Lung (tissue), 12 donors: Measurements from ENCODE around the gene ZNF69. TPM values are rescaled to one million over a fixed set of nuclear protein-coding genes. Genes with fewer than 3 reads are reported as not detected.
"Not testable (repeated sequence)": the region's sequence is repeated elsewhere in the genome, so short reads cannot be mapped to it uniquely, and the experiment has no call there.

Source experiments
- ATAC-seq: fragments of 200-7000 bp; cut with Tn5 transposase; one replicate; pipeline ENCODE4 v1.9.1; 2020; ENCODE audit warnings: moderate number of reproducible peaks; ENCODE audit not compliant: insufficient read depth, low FRiP score
- DNase-seq, 3 donors: peaks; one replicate each; pipeline ENCODE4 v3.0.0-alpha.2; 2013 to 2017
- H3K27ac ChIP-seq, 2 donors: one replicate each; pipeline ENCODE4 v1.5.1; 2013; ENCODE audit warnings: mild to moderate bottlenecking in 2 of 2, moderate library complexity in 2 of 2, control low read depth in 1 of 2, inconsistent platforms in 1 of 2, low read depth in 1 of 2, low read length in 1 of 2
- H3K27me3 ChIP-seq, 3 donors: one replicate each; pipeline ENCODE4 v1.5.1; 2013; ENCODE audit warnings: low read length in 2 of 3; ENCODE audit not compliant: control insufficient read depth in 3 of 3, insufficient read depth in 3 of 3
- H3K36me3 ChIP-seq, 4 donors: one replicate each; pipeline ENCODE4 v1.5.1; 2013; ENCODE audit warnings: low read length in 4 of 4, mild to moderate bottlenecking in 1 of 4, moderate library complexity in 1 of 4; ENCODE audit not compliant: control insufficient read depth in 4 of 4, insufficient read depth in 4 of 4
- H3K4me1 ChIP-seq, 5 donors: one replicate each; pipeline ENCODE4 v1.5.1; 2013; ENCODE audit warnings: low read length in 5 of 5, mild to moderate bottlenecking in 2 of 5, moderate library complexity in 1 of 5; ENCODE audit not compliant: control insufficient read depth in 5 of 5, insufficient read depth in 5 of 5
- H3K4me3 ChIP-seq: one replicate; pipeline ENCODE4 v1.5.1; 2013; ENCODE audit warnings: mild to moderate bottlenecking, control low read depth, moderate library complexity
- H3K9ac ChIP-seq, 2 donors: one replicate each; pipeline ENCODE4 v1.5.1; 2013; ENCODE audit warnings: low read length in 2 of 2, control low read depth in 1 of 2; ENCODE audit not compliant: insufficient read depth in 1 of 2
- H3K9me3 ChIP-seq, 4 donors: one replicate each; pipeline ENCODE4 v1.5.1; 2013; ENCODE audit warnings: low read length in 3 of 4, mild to moderate bottlenecking in 1 of 4, moderate library complexity in 1 of 4; ENCODE audit not compliant: control insufficient read depth in 4 of 4, insufficient read depth in 3 of 4
- whole genome bisulfite sequencing, 2 donors: extraction: QIAGEN DNeasy Blood & Tissue Kit; methylation state at CpG; one replicate each; pipeline ENCODE4 v1.1.7; 2013; 5-methylcytosine and 5-hydroxymethylcytosine counted together
- polyA plus RNA-seq, 2 donors: library from polyadenylated mRNA; stranded (reverse); fragments of 200-250 nt; gene quantifications; one replicate each; pipeline ENCODE4 v1.2.1, GENCODE V29; 2013
- total RNA-seq, 2 donors: library from RNA; depleted of rRNA in 1 of 2; stranded (reverse); fragments of >200 nt in 1 of 2; gene quantifications; one replicate each; pipeline ENCODE4 v1.2.1, GENCODE V29; 2014 to 2021
- TF ChIP-seq, protein P1 (sequence below): IDR thresholded peaks from 2 replicates; pipeline ENCODE4 v1.5.1; 2012; ENCODE audit warnings: mild to moderate bottlenecking; ENCODE audit errors: control extremely low read depth, extremely low read depth
- donor health status: control.
- donor health status: control.
- donor health status: Bipolar disorder and iron deficiency.
- donor health status: healthy.
- donor health status: DM: yes; HTN: yes; CAD: no.

The ZNF69 gene
- total and polyA plus RNA-seq, 4 donors = 2.0 to 29.1 (median 9.8) TPM

DNA sequence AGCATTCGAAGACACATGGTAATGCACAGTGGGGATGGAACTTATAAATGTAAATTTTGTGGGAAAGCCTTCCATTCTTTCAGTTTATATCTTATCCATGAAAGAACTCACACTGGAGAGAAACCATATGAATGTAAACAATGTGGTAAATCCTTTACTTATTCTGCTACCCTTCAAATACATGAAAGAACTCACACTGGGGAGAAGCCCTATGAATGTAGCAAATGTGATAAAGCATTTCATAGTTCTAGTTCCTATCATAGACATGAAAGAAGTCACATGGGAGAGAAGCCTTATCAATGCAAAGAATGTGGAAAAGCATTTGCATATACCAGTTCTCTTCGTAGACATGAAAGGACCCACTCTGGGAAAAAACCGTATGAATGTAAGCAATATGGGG is 61.1 kb downstream of the ZNF69 start:
- no peak overlapping the region for H3K9ac ChIP-seq
- WGBS, 2 donors = 94 to 99% methylated on average over 3 of the region's 3 CpGs
- no peak for ATAC-seq
- no peak overlapping the region for H3K4me3 ChIP-seq
- peaks cover 25 to 88% (median 47%) of the 10 kb centered on the region in 4 donors for H3K36me3 ChIP-seq
- H3K27ac ChIP-seq = no peak overlapping the region
- TF ChIP-seq, protein P1, sequence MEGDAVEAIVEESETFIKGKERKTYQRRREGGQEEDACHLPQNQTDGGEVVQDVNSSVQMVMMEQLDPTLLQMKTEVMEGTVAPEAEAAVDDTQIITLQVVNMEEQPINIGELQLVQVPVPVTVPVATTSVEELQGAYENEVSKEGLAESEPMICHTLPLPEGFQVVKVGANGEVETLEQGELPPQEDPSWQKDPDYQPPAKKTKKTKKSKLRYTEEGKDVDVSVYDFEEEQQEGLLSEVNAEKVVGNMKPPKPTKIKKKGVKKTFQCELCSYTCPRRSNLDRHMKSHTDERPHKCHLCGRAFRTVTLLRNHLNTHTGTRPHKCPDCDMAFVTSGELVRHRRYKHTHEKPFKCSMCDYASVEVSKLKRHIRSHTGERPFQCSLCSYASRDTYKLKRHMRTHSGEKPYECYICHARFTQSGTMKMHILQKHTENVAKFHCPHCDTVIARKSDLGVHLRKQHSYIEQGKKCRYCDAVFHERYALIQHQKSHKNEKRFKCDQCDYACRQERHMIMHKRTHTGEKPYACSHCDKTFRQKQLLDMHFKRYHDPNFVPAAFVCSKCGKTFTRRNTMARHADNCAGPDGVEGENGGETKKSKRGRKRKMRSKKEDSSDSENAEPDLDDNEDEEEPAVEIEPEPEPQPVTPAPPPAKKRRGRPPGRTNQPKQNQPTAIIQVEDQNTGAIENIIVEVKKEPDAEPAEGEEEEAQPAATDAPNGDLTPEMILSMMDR = no peak
- H3K4me1 ChIP-seq = no peaks in the 10 kb centered on the region
- no peaks in the 10 kb centered on the region for H3K27me3 ChIP-seq
- no peak for DNase-seq
- peaks cover 40 to 78% (median 57%) of the 10 kb centered on the region in 4 donors for H3K9me3 ChIP-seq

DNA sequence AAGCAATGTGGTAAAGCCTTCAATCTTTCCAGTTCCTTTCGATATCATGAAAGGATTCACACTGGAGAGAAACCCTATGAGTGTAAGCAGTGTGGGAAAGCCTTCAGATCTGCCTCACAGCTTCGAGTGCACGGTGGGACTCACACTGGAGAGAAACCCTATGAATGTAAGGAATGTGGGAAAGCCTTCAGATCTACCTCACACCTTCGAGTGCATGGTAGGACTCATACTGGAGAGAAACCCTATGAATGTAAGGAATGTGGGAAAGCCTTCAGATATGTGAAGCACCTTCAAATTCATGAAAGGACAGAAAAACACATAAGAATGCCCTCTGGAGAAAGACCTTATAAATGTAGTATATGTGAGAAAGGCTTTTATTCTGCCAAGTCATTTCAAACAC is 61.6 kb downstream of the ZNF69 start:
- Histone ChIP-seq H3K4me3 (no peak overlapping the region), H3K9me3 (peaks cover 39 to 80% (median 53%) of the 10 kb centered on the region in 4 donors), H3K4me1 (no peaks in the 10 kb centered on the region), H3K27ac (no peak overlapping the region), H3K27me3 (no peaks in the 10 kb centered on the region), H3K36me3 (peaks cover 25 to 83% (median 43%) of the 10 kb centered on the region in 4 donors), H3K9ac (no peak overlapping the region)
- no peak for ATAC-seq
- no peak for DNase-seq
- WGBS, 2 donors = 96 to 98% methylated on average over 4 of the region's 4 CpGs
- TF ChIP-seq, protein P1 = no peak

DNA sequence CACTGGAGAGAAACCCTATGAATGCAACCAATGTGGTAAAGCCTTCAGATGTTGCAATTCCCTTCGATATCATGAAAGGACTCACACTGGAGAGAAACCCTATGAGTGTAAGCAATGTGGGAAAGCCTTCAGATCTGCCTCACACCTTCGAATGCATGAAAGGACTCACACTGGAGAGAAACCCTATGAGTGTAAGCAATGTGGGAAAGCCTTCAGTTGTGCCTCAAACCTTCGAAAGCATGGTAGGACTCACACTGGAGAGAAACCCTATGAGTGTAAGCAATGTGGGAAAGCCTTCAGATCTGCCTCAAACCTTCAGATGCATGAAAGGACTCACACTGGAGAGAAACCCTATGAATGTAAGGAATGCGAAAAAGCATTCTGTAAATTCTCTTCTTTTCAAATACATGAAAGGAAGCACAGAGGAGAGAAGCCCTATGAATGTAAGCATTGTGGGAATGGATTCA is 62.1 kb downstream of the ZNF69 start:
- not testable (repeated sequence) for H3K27ac ChIP-seq, ATAC-seq, H3K4me1 ChIP-seq, H3K4me3 ChIP-seq, H3K27me3 ChIP-seq, DNase-seq, H3K9ac ChIP-seq
- WGBS, 2 donors = 97% methylated on average over 4 of the region's 4 CpGs
- peaks cover 39 to 80% (median 52%) of the 10 kb centered on the region in 4 donors for H3K9me3 ChIP-seq
- H3K36me3 ChIP-seq = peaks cover 24 to 79% (median 41%) of the 10 kb centered on the region in 4 donors

DNA sequence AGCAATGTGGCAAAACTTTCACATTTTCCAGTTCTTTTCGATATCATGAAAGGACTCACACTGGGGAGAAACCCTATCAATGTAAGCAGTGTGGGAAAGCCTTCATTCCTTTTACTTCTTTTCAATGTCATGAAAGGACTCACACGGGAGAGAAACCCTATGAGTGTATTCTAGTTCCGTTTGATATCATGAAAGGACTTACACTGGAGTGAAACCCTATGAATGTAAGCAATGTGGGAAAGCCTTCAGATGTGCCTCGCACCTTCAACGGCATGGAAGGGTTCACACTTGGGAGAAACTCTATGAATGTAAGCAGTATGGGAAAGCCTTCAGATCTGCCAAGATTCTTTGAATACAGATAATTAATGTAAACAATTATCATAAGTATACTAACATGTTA is 62.7 kb downstream of the ZNF69 start:
- TF ChIP-seq, protein P1 = no peak
- DNase-seq = no peak
- 98 to 99% methylated on average over 5 of the region's 5 CpGs for WGBS, 2 donors
- no peaks in the 10 kb centered on the region for H3K27me3 ChIP-seq
- peaks cover 36 to 74% (median 47%) of the 10 kb centered on the region in 4 donors for H3K9me3 ChIP-seq
- no peaks in the 10 kb centered on the region for H3K4me1 ChIP-seq
- no peak overlapping the region for H3K4me3 ChIP-seq
- ATAC-seq = no peak
- H3K9ac ChIP-seq = no peak overlapping the region
- H3K36me3 ChIP-seq = peaks cover 24 to 74% (median 41%) of the 10 kb centered on the region in 4 donors
- H3K27ac ChIP-seq = no peak overlapping the region

Other genes with a start within 250 kb of the ZNF69 start
- 10 to 100 TPM in 1 of 2 donors, 1 to 10 TPM in 1; 5.2 to 13.1 TPM for gene ZNF823, start 148.8 kb upstream of the ZNF69 start, total RNA-seq
- 1 to 10 TPM; 2.4 to 4.6 TPM for gene ZNF823, start 148.8 kb upstream of the ZNF69 start, polyA plus RNA-seq
- gene ZNF441, start 120.8 kb upstream of the ZNF69 start, total RNA-seq = 10 to 100 TPM in 1 of 2 donors, 1 to 10 TPM in 1; 9.4 to 26.4 TPM
- 1 to 10 TPM; 3.7 to 3.8 TPM for gene ZNF441, start 120.8 kb upstream of the ZNF69 start, polyA plus RNA-seq
- 1 to 10 TPM; 2.5 to 4.9 TPM for gene ZNF491, start 89.3 kb upstream of the ZNF69 start, total RNA-seq
- gene ZNF491, start 89.3 kb upstream of the ZNF69 start, polyA plus RNA-seq = 1 to 10 TPM in 1 of 2 donors, under 1 TPM in 1; 0.54 to 1.1 TPM
- gene ZNF440, start 73.5 kb upstream of the ZNF69 start, total RNA-seq = 10 to 100 TPM; 25.7 to 42.0 TPM
- 1 to 10 TPM; 5.2 to 9.3 TPM for gene ZNF440, start 73.5 kb upstream of the ZNF69 start, polyA plus RNA-seq
- gene ZNF439, start 39.1 kb upstream of the ZNF69 start, total RNA-seq = 10 to 100 TPM in 1 of 2 donors, 1 to 10 TPM in 1; 8.4 to 21.7 TPM
- gene ZNF439, start 39.1 kb upstream of the ZNF69 start, polyA plus RNA-seq = 1 to 10 TPM; 2.5 to 7.5 TPM
- gene ZNF700, start 37.3 kb downstream of the ZNF69 start, total RNA-seq = 10 to 100 TPM; 10.8 to 24.7 TPM
- gene ZNF700, start 37.3 kb downstream of the ZNF69 start, polyA plus RNA-seq = 10 to 100 TPM in 1 of 2 donors, 1 to 10 TPM in 1; 6.2 to 14.2 TPM
- 1 to 10 TPM; 3.3 to 7.2 TPM for gene ZNF763, start 77.3 kb downstream of the ZNF69 start, total RNA-seq
- gene ZNF763, start 77.3 kb downstream of the ZNF69 start, polyA plus RNA-seq = 1 to 10 TPM; 3.2 to 6.2 TPM
- 10 to 100 TPM in 1 of 2 donors, 1 to 10 TPM in 1; 5.8 to 26.5 TPM for gene ZNF433, start 147.9 kb downstream of the ZNF69 start, total RNA-seq
- gene ZNF433, start 147.9 kb downstream of the ZNF69 start, polyA plus RNA-seq = 1 to 10 TPM; 4.4 to 5.1 TPM
- gene ZNF878, start 165.2 kb downstream of the ZNF69 start, total RNA-seq = under 1 TPM; 0.23 to 0.28 TPM
- gene ZNF878, start 165.2 kb downstream of the ZNF69 start, polyA plus RNA-seq = under 1 TPM; 0.22 to 0.33 TPM
- 10 to 100 TPM; 10.6 to 25.5 TPM for gene ZNF844, start 176.9 kb downstream of the ZNF69 start, total RNA-seq
- 1 to 10 TPM; 3.0 to 3.9 TPM for gene ZNF844, start 176.9 kb downstream of the ZNF69 start, polyA plus RNA-seq